Glutamatergic neuron (in vitro differentiated cells): Measurements from ENCODE around the gene RAPGEF5. TPM values are rescaled to one million over a fixed set of nuclear protein-coding genes. Genes with fewer than 3 reads are reported as not detected.
A peak's percentile ranks its signal among the peaks of the same experiment; 100 is the strongest.

Source experiments
- DNase-seq: peaks from one replicate; pipeline ENCODE4 v3.0.0; 2022
- H3K27ac Mint-ChIP-seq: one replicate; pipeline ENCODE4 v1.8.0; 2020; ENCODE audit warnings: mild to moderate bottlenecking, mixed read lengths, inconsistent platforms; ENCODE audit not compliant: unreplicated experiment
- H3K27me3 Mint-ChIP-seq: one replicate; pipeline ENCODE4 v1.8.0; 2020; ENCODE audit warnings: mild to moderate bottlenecking, moderate library complexity, mixed read lengths, inconsistent platforms; ENCODE audit not compliant: unreplicated experiment
- H3K36me3 Mint-ChIP-seq: one replicate; pipeline ENCODE4 v1.8.0; 2020; ENCODE audit warnings: mild to moderate bottlenecking, mixed read lengths, inconsistent platforms; ENCODE audit not compliant: unreplicated experiment
- H3K4me1 Mint-ChIP-seq: one replicate; pipeline ENCODE4 v1.8.0; 2020; ENCODE audit warnings: mild to moderate bottlenecking, low read depth, mixed read lengths, inconsistent platforms; ENCODE audit not compliant: unreplicated experiment
- H3K4me3 Mint-ChIP-seq: one replicate; pipeline ENCODE4 v1.8.0; 2020; ENCODE audit warnings: mild to moderate bottlenecking, mixed read lengths, inconsistent platforms; ENCODE audit not compliant: unreplicated experiment
- H3K9me3 Mint-ChIP-seq: one replicate; pipeline ENCODE4 v1.8.0; 2020; ENCODE audit warnings: mild to moderate bottlenecking, moderate library complexity, mixed read lengths, inconsistent platforms; ENCODE audit not compliant: unreplicated experiment
- CTCF ChIP-seq: fragments of 200-600 bp; sonication (generic); IDR thresholded peaks from one replicate; pipeline ENCODE4 v1.5.0; 2021; ENCODE audit not compliant: partially characterized antibody, unreplicated experiment
- total RNA-seq: library from RNA; stranded (reverse); fragmentation: NEBNext Ultra II Directional; extraction: Animal tissue kit (Norgen Biotek cat#: 25700); gene quantifications from one replicate; pipeline ENCODE4 v1.2.1, GENCODE V29; 2021; ENCODE audit not compliant: unreplicated experiment

RAPGEF5 gene
- total RNA-seq, 1 donor from 2014 or later, result 169 TPM

- no peak for DNase-seq
- Mint-ChIP-seq H3K27ac (peak overlapping the region; percentile 39), H3K9me3 (peaks cover 2% of the 10 kb centered on the region), H3K4me1 (peaks cover 6% of the 10 kb centered on the region), H3K4me3 (no peak overlapping the region), H3K36me3 (peaks cover 10% of the 10 kb centered on the region), H3K27me3 (peaks cover 5% of the 10 kb centered on the region)
- TF ChIP-seq CTCF, result no peak
Measured at GRCh38 chr7:22302193-22302592, 54.8 kb downstream of the RAPGEF5 start.

DNA sequence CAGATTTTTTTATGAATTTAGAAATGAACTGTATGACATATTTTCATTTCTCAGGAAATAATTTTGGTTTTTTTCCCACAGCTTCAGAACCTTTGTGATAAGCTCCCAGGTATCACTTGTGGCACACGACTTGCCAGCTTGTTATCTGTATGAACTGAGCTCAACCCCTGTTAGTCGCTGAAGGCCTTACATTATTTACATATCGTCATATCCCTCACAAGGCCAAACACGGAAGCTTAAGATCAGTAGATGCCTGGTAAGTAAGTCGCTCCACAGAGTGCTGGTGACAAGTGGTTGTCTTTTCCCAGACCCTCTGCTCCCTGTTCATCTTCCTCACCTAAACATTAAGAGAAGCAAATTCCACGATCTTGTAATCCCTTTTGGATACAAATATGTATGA lies 55.2 kb downstream of the RAPGEF5 start:
- H3K4me3 Mint-ChIP-seq, result no peak overlapping the region
- H3K9me3 Mint-ChIP-seq, result peaks cover under 1% of the 10 kb centered on the region
- DNase-seq, result no peak

GRCh38 chr7:22300839-22301238 lies 56.1 kb downstream of the RAPGEF5 start:
- peaks cover 18% of the 10 kb centered on the region for H3K4me1 Mint-ChIP-seq
- DNase-seq, result no peak
- no peak overlapping the region for H3K27ac Mint-ChIP-seq
- H3K36me3 Mint-ChIP-seq, result peaks cover 5% of the 10 kb centered on the region
- peaks cover 5% of the 10 kb centered on the region for H3K27me3 Mint-ChIP-seq
- no peak overlapping the region for H3K4me3 Mint-ChIP-seq
- no peaks in the 10 kb centered on the region for H3K9me3 Mint-ChIP-seq
- TF ChIP-seq CTCF, result no peak

More for the DNA sequence above, 55.2 kb downstream of the RAPGEF5 start:
- peaks cover 10% of the 10 kb centered on the region for H3K4me1 Mint-ChIP-seq
- H3K27me3 Mint-ChIP-seq, result peaks cover 5% of the 10 kb centered on the region
- H3K27ac Mint-ChIP-seq, result no peak overlapping the region
- no peak for TF ChIP-seq CTCF
- H3K36me3 Mint-ChIP-seq, result peaks cover 7% of the 10 kb centered on the region

DNA sequence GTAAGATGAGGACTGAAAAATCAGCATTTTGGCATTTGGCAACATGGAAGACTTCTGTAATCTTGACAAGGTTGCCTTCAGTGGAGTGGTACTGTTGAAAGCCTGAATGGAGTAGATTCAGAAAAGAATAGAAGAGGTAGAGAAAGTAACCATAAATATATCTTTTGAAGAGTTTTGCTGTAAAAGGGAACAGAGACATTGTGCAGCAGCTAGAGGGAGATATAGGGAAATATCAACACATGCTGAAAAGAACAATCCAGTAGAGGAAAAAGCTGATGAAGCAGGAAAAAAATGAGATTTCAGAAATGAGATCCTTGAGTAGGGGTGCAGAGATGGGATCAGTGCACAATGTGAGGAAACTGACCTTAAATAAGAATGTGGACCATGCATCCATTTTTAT lies 60.0 kb downstream of the RAPGEF5 start:
- Mint-ChIP-seq H3K27me3 (peaks cover 2% of the 10 kb centered on the region), H3K9me3 (no peaks in the 10 kb centered on the region), H3K27ac (no peak overlapping the region), H3K4me1 (peaks cover 36% of the 10 kb centered on the region), H3K36me3 (no peaks in the 10 kb centered on the region), H3K4me3 (no peak overlapping the region)
- DNase-seq, result no peak
- TF ChIP-seq CTCF, result no peak

DNA sequence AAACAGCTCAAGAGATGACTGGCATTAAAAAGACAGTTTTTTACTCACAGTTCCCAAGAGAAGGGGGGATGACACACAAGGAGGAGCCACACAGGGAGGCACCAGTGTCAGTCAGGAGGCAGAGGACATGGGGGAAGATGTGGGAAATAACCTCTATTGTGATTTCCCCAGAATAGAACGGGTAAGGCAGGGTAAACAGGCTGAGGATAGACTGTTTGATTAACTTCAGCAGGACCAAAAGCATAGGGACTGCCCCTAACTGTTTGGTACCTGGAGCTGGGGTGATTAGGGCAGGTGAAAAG lies 60.7 kb downstream of the RAPGEF5 start:
- Mint-ChIP-seq H3K27ac (peak overlapping the region; percentile 1), H3K9me3 (peaks cover 2% of the 10 kb centered on the region)

More for the DNA sequence above, 60.7 kb downstream of the RAPGEF5 start:
- Mint-ChIP-seq H3K27me3 (peaks cover 2% of the 10 kb centered on the region), H3K4me3 (no peak overlapping the region), H3K4me1 (peaks cover 40% of the 10 kb centered on the region), H3K36me3 (no peaks in the 10 kb centered on the region)
- DNase-seq, result no peak
- no peak for TF ChIP-seq CTCF
